Activated T-helper 17 cell treated with anti-CD3 and anti-CD28 coated beads, Interleukin-2, amount 50 U/mL, for 72 hours (primary cell): ENCODE data around the gene CPEB3. TPM values are rescaled to one million over a fixed set of nuclear protein-coding genes. Genes with fewer than 3 reads are reported as not detected.
"Not testable (repeated sequence)": the region's sequence is repeated elsewhere in the genome, so short reads cannot be mapped to it uniquely, and the experiment has no call there.

Source experiments
- ATAC-seq: fragments of 150-1000 bp; cut with Tn5 transposase; replicated peaks from 2 replicates; pipeline ENCODE4 v1.10.0; 2021; ENCODE audit warnings: mild to moderate bottlenecking, moderate library complexity
- H3K27ac Mint-ChIP-seq: one replicate; pipeline ENCODE4 v1.8.0; 2022; ENCODE audit warnings: mixed read lengths
- H3K27me3 Mint-ChIP-seq: one replicate; pipeline ENCODE4 v1.8.0; 2022; ENCODE audit warnings: mixed read lengths
- H3K36me3 Mint-ChIP-seq: one replicate; pipeline ENCODE4 v1.8.0; 2022; ENCODE audit warnings: low read depth, mild to moderate bottlenecking, mixed read lengths
- H3K4me1 Mint-ChIP-seq: one replicate; pipeline ENCODE4 v1.8.0; 2022; ENCODE audit warnings: mixed read lengths
- H3K4me3 Mint-ChIP-seq: one replicate; pipeline ENCODE4 v1.8.0; 2022; ENCODE audit warnings: mild to moderate bottlenecking, mixed read lengths
- H3K9me3 Mint-ChIP-seq: one replicate; pipeline ENCODE4 v1.8.0; 2022; ENCODE audit warnings: mixed read lengths
- total RNA-seq, 2 donors: library from RNA; stranded (reverse); gene quantifications; one replicate each; pipeline ENCODE4 v1.2.3, GENCODE V29; 2022

The CPEB3 gene
- total RNA-seq, 2 donors from 2014 or later = 2.1 to 2.9 TPM

- ATAC-seq = no peak
- Mint-ChIP-seq H3K4me1 (peaks cover 32% of the 10 kb centered on the region), H3K9me3 (no peaks in the 10 kb centered on the region), H3K27me3 (peaks cover 3% of the 10 kb centered on the region), H3K36me3 (peaks cover 28% of the 10 kb centered on the region), H3K4me3 (peak overlapping the region; percentile 89), H3K27ac (no peak overlapping the region)
Measured at GRCh38 chr10:92241501-92241900, 49.4 kb downstream of the CPEB3 start.

GRCh38 chr10:92241158-92241500 lies 49.7 kb downstream of the CPEB3 start:
- no peaks in the 10 kb centered on the region for H3K9me3 Mint-ChIP-seq
- ATAC-seq = no peak
- H3K4me1 Mint-ChIP-seq = peaks cover 32% of the 10 kb centered on the region
- H3K27ac Mint-ChIP-seq = no peak overlapping the region
- peak overlapping the region; percentile 89 for H3K4me3 Mint-ChIP-seq
- peaks cover 28% of the 10 kb centered on the region for H3K36me3 Mint-ChIP-seq
- H3K27me3 Mint-ChIP-seq = peaks cover 3% of the 10 kb centered on the region

DNA sequence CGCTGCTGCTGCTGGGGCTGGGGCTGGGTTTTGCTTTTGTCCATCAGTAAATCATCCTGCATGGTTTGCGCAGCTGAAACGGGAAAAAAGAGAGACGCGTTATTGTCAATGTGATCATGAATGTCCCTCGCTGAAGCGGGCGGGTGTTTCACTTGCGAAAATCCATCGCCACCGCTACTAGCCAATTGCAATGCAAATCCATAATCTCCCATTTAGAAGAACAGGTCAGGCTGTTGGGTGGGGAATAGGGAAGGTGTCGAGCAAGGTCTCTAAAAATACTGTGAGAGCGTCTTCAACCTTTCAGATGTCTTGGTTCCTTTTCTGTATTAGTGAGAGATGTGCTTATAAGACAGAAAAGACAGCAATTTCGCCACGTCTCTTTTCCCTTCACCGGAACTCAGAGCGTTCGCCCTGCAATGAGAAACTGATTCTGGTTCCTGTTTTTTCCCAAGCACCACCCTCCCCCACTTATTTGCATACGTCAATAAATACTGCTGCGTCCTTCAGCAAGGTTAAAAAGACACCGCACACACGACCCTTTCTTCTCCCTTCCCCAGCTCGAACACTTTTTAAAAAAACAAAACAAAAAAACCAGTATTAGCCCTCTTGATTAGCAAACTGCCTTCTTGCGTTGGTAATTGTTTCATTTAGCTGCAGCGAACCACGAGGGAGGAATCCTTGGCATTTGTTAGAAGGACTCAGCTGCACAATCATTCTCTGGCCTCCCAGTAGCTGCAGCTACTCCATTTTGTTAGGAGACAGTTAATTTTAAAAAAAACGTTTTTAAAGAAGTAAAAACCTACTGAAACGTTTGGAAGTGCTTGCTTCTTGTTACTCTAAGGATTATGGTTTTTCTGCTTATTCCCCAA lies 50.4 kb downstream of the CPEB3 start:
- Mint-ChIP-seq H3K9me3 (no peaks in the 10 kb centered on the region), H3K4me1 (peaks cover 32% of the 10 kb centered on the region), H3K4me3 (peak overlapping the region; percentile 89), H3K36me3 (peaks cover 28% of the 10 kb centered on the region), H3K27ac (peak overlapping the region; percentile 38), H3K27me3 (peaks cover 3% of the 10 kb centered on the region)
- peak; percentile 52 for ATAC-seq

GRCh38 chr10:92239600-92240288 lies 51.1 kb downstream of the CPEB3 start:
- no peaks in the 10 kb centered on the region for H3K9me3 Mint-ChIP-seq
- peaks cover 3% of the 10 kb centered on the region for H3K27me3 Mint-ChIP-seq
- peaks cover 33% of the 10 kb centered on the region for H3K36me3 Mint-ChIP-seq
- peak; percentile 69 for ATAC-seq
- H3K27ac Mint-ChIP-seq = peak overlapping the region; percentile 38
- H3K4me3 Mint-ChIP-seq = peak overlapping the region; percentile 89
- H3K4me1 Mint-ChIP-seq = peaks cover 32% of the 10 kb centered on the region

DNA sequence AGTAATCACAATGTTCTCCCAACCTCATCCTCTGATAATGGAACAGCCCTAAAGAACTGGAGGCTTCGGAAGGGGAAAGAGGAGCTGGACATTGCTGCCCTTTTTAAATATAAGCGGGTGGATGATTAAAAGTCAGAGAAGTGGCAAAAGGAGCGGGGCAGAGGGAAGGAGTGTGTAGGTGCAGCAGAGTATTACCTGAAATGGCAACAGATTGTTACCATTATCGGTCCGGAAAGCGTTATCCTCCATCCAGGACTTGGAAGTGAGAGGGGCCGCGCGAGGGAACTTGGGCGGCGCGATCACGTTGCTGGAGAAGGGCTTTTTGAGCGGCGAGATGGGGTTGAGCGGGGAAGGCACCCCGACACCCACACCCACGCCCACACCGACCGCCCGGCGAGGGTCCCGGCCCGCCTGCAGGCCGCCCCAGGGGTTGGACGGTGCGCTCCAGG lies 51.7 kb downstream of the CPEB3 start:
- H3K27ac Mint-ChIP-seq = peak overlapping the region; percentile 65
- ATAC-seq = no peak
- H3K4me3 Mint-ChIP-seq = peak overlapping the region; percentile 89
- peaks cover 38% of the 10 kb centered on the region for H3K36me3 Mint-ChIP-seq
- no peaks in the 10 kb centered on the region for H3K9me3 Mint-ChIP-seq
- peaks cover 3% of the 10 kb centered on the region for H3K27me3 Mint-ChIP-seq
- H3K4me1 Mint-ChIP-seq = peaks cover 32% of the 10 kb centered on the region

GRCh38 chr10:92238586-92239098 lies 52.2 kb downstream of the CPEB3 start:
- ATAC-seq = no peak
- Mint-ChIP-seq H3K9me3 (no peaks in the 10 kb centered on the region), H3K4me3 (peak overlapping the region; percentile 89), H3K27ac (peak overlapping the region; percentile 65), H3K4me1 (peaks cover 32% of the 10 kb centered on the region), H3K36me3 (peaks cover 40% of the 10 kb centered on the region), H3K27me3 (peaks cover 3% of the 10 kb centered on the region)

GRCh38 chr10:92238054-92238585 lies 52.8 kb downstream of the CPEB3 start:
- Mint-ChIP-seq H3K27ac (no peak overlapping the region), H3K4me1 (peaks cover 28% of the 10 kb centered on the region), H3K9me3 (no peaks in the 10 kb centered on the region), H3K4me3 (no peak overlapping the region), H3K36me3 (peaks cover 46% of the 10 kb centered on the region), H3K27me3 (peaks cover 3% of the 10 kb centered on the region)
- ATAC-seq = no peak

DNA sequence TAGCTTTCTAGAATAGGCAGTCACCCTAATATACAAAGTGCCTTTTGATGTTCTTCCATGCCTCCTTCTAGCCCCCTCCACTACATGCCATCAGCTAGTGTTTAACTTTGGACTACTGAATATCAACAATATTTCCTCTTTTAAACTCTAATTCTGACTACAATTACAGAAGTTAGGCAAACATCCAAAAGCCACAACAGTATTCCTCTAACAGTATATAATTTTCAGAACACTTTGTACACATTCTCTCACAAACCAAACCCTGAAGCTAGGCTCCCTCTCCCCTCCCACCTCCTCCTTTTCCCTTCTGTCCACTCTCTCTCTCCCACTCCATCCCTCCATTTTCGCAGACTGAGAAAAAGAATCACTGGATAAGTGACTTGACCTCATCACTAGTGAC lies 59.7 kb downstream of the CPEB3 start:
- H3K27me3 Mint-ChIP-seq = no peaks in the 10 kb centered on the region
- H3K4me1 Mint-ChIP-seq = peaks cover 10% of the 10 kb centered on the region
- no peak overlapping the region for H3K4me3 Mint-ChIP-seq
- no peaks in the 10 kb centered on the region for H3K9me3 Mint-ChIP-seq
- ATAC-seq = no peak
- H3K27ac Mint-ChIP-seq = no peak overlapping the region
- peaks cover 20% of the 10 kb centered on the region for H3K36me3 Mint-ChIP-seq

DNA sequence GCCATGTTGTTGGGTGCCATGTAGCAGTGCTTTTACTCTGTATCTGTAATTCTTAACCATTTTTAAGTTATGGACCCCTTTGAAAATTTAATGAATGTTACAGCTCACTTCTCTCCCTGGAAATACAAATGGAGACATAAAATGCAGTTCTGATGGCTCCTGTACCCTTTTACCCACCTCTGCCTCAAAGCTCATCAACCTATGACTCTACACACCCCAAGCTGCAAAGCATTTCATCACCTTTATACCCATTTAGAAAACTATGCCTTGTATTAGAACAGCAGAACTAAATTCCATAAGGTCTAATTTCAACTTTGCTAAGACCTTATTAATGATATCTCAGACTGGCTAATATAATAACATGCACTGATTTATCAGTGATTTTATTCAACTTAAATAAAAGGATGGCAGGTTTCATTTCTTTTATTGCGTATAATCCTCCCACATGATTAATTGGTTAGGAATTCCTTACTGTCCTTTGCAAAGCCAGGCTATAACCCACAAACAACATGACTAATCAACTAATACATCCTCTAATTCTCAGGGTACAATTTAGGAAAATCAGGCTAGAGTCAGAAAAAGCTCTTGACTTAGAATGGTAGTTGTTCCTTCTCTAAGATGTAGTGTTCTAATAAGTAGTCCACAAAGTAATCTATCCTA lies 68.1 kb downstream of the CPEB3 start:
- Mint-ChIP-seq H3K27me3 (no peaks in the 10 kb centered on the region), H3K27ac (no peak overlapping the region), H3K4me1 (no peaks in the 10 kb centered on the region), H3K36me3 (no peaks in the 10 kb centered on the region), H3K4me3 (no peak overlapping the region), H3K9me3 (no peaks in the 10 kb centered on the region)
- no peak for ATAC-seq

- Mint-ChIP-seq H3K36me3 (no peaks in the 10 kb centered on the region), H3K27me3 (no peaks in the 10 kb centered on the region), H3K4me1 (no peaks in the 10 kb centered on the region), H3K27ac (no peak overlapping the region), H3K4me3 (no peak overlapping the region), H3K9me3 (no peaks in the 10 kb centered on the region)
- ATAC-seq = no peak
Measured at GRCh38 chr10:92219559-92219958, 71.3 kb downstream of the CPEB3 start.

GRCh38 chr10:92218569-92218968 lies 72.3 kb downstream of the CPEB3 start:
- peaks cover 4% of the 10 kb centered on the region for H3K4me1 Mint-ChIP-seq
- no peaks in the 10 kb centered on the region for H3K36me3 Mint-ChIP-seq
- no peak for ATAC-seq
- H3K9me3 Mint-ChIP-seq = no peaks in the 10 kb centered on the region
- no peaks in the 10 kb centered on the region for H3K27me3 Mint-ChIP-seq
- H3K27ac Mint-ChIP-seq = no peak overlapping the region
- H3K4me3 Mint-ChIP-seq = no peak overlapping the region

GRCh38 chr10:92216608-92217007 lies 74.3 kb downstream of the CPEB3 start:
- not testable (repeated sequence) for H3K36me3 Mint-ChIP-seq, H3K9me3 Mint-ChIP-seq, H3K27me3 Mint-ChIP-seq, ATAC-seq, H3K27ac Mint-ChIP-seq, H3K4me1 Mint-ChIP-seq, H3K4me3 Mint-ChIP-seq

DNA sequence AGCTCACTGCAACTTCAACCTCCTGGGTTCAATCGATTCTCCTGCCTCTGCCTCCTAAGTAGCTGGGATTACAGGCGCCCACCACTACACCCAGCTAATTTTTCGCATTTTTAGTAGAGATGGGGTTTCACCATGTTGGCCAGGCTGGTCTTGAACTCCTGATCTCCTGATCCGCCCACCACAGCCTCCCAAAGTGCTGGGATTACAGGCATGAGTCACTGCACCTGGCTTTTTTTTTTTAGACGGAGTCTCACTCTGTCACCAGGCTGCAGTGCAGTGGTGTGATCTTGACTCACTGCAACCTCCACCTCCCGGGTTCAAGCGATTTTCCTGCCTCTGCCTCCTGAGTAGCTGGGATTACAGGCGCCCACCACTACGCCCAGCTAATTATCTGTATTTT lies 75.7 kb downstream of the CPEB3 start:
- H3K4me3 Mint-ChIP-seq, H3K36me3 Mint-ChIP-seq, H3K9me3 Mint-ChIP-seq, ATAC-seq, H3K27me3 Mint-ChIP-seq, H3K27ac Mint-ChIP-seq, H3K4me1 Mint-ChIP-seq: not testable (repeated sequence)

- ATAC-seq = no peak
- Mint-ChIP-seq H3K4me3 (no peak overlapping the region), H3K9me3 (no peaks in the 10 kb centered on the region), H3K27me3 (no peaks in the 10 kb centered on the region), H3K27ac (no peak overlapping the region), H3K4me1 (peaks cover 5% of the 10 kb centered on the region), H3K36me3 (no peaks in the 10 kb centered on the region)
Measured at GRCh38 chr10:92213049-92213448, 77.8 kb downstream of the CPEB3 start.
